ENCODE data around the gene NEMP2.

- TF ChIP-seq ZFP30 (CRISPR knock-in tag; IDR thresholded peaks at IDR 0.05) (no peak), PATZ1 (CRISPR knock-in tag; IDR thresholded peaks at IDR 0.05; ENCODE audit: borderline replicate concordance) (no peak), ZFP3 (CRISPR knock-in tag; IDR thresholded peaks at IDR 0.05) (no peak), SNAI2 (CRISPR knock-in tag; IDR thresholded peaks at IDR 0.05) (no peak), ZNF565 (CRISPR knock-in tag; conservative IDR thresholded peaks at IDR 0.05; ENCODE audit: low read depth) (no peak), TSHZ2 (CRISPR knock-in tag; IDR thresholded peaks at IDR 0.05) (no peak)
Measured at GRCh38 chr2:190583507-190584337, 49.2 kb upstream of the NEMP2 start.
